K562 (cell line): ENCODE data around the gene LTBR. TPM values are rescaled to one million over a fixed set of nuclear protein-coding genes. Genes with fewer than 3 reads are reported as not detected.

Experiments used
- ATAC-seq: fragments of 200-7000 bp; cut with Tn5 transposase; 3 replicates; pipeline ENCODE4 v1.9.1; 2020; ENCODE audit warnings: moderate library complexity
- BruUV-seq: library from RNA; stranded (reverse); fragments of 400-500 nt; replicated peaks from 2 replicates; lab custom pipeline; 2021; lab: Mats Ljungman, UMichigan
- CTCF ChIA-PET: fragments of 300-600 bp; formaldehyde crosslinking; extraction: SDS; loops from one replicate; lab custom pipeline; 2021; ENCODE audit warnings: low intra/inter-chr PET ratio; lab: Yijun Ruan, JAX
- POLR2A ChIA-PET: fragments of 300-600, 350-650 bp; sonication (Branson Sonifier 250); formaldehyde crosslinking; extraction: SDS; loops from one replicate; lab custom pipeline; 2021; ENCODE audit warnings: antibody characterized with exemption, inconsistent platforms; lab: Yijun Ruan, JAX
- DNase-seq, 4 experiments: peaks; one replicate each; pipeline versions ENCODE4 v3.0.0 to v3.0.0-alpha.2; 2011 to 2018; ENCODE audit warnings: low spot score in 3 of 4, mixed read lengths in 3 of 4; ENCODE audit errors: extremely low read depth in 1 of 4
- FAIRE-seq: peaks from 2 replicates; lab custom pipeline; 2011; peaks lifted over from hg19 to GRCh38; lab: Jason Lieb, UNC
- H2AFZ ChIP-seq: 2 replicates; pipeline ENCODE4 v1.6.0; 2011; ENCODE audit warnings: low read depth, low read length, control low read depth, inconsistent platforms
- H3K27ac ChIP-seq: fragments of 200-600 bp; 3 replicates; pipeline ENCODE4 v1.8.0; 2011; ENCODE audit warnings: low read depth, mild to moderate bottlenecking, control low read depth, inconsistent platforms, low read length, moderate library complexity, mixed read lengths; ENCODE audit errors: extremely low read depth
- H3K27me3 ChIP-seq, 2 experiments: fragments of 300-600 bp in 1 of 2; 2 replicates in 1 of 2; 3 replicates in 1 of 2; pipeline versions ENCODE4 v1.6.0 to v1.8.0; 2011; ENCODE audit warnings: inconsistent platforms in 2 of 2, low read length in 2 of 2, mild to moderate bottlenecking in 1 of 2, mixed read lengths in 1 of 2, moderate library complexity in 1 of 2; ENCODE audit not compliant: control insufficient read depth in 2 of 2, insufficient read depth in 2 of 2
- H3K36me3 ChIP-seq: fragments of 300-600 bp; 3 replicates; pipeline ENCODE4 v1.8.0; 2011; ENCODE audit warnings: mild to moderate bottlenecking, low read length, inconsistent platforms; ENCODE audit not compliant: control insufficient read depth, insufficient read depth
- H3K4me1 ChIP-seq, 2 experiments: fragments of 200-600 bp in 1 of 2; replicated peaks in 1 of 2; 2 replicates in 1 of 2; 3 replicates in 1 of 2; pipeline versions ENCODE4 v1.5.1 to v1.8.0; 2011; ENCODE audit warnings: inconsistent platforms in 2 of 2, low read length in 2 of 2, mild to moderate bottlenecking in 1 of 2, mixed read lengths in 1 of 2, moderate library complexity in 1 of 2; ENCODE audit not compliant: control insufficient read depth in 2 of 2, insufficient read depth in 2 of 2
- H3K4me2 ChIP-seq: 2 replicates; pipeline ENCODE4 v1.6.1; 2011; ENCODE audit warnings: low read length, control low read depth, inconsistent platforms, mixed read lengths; ENCODE audit not compliant: insufficient read depth
- H3K4me3 ChIP-seq: fragments of 200-600 bp; sonication (generic), shearing (Covaris generic); 2 replicates; pipeline ENCODE4 v1.5.1; 2016; ENCODE audit warnings: control low read depth, inconsistent platforms
- H3K79me2 ChIP-seq: fragments of 200-600 bp; 3 replicates; pipeline ENCODE4 v1.8.0; 2011; ENCODE audit warnings: low read length, inconsistent platforms; ENCODE audit not compliant: control insufficient read depth, insufficient read depth
- H3K9ac ChIP-seq, 2 experiments: 2 replicates each; pipeline versions ENCODE4 v1.6.0 to v1.6.1; 2011; ENCODE audit warnings: low read depth in 2 of 2, low read length in 2 of 2, control low read depth in 1 of 2, inconsistent platforms in 1 of 2, mild to moderate bottlenecking in 1 of 2, mixed read lengths in 1 of 2; ENCODE audit not compliant: insufficient read depth in 1 of 2
- H3K9me1 ChIP-seq: one replicate; pipeline ENCODE4 v1.6.0; 2011; ENCODE audit warnings: inconsistent platforms, mild to moderate bottlenecking, low read length, moderate library complexity; ENCODE audit not compliant: control insufficient read depth, insufficient read depth
- H3K9me3 ChIP-seq: replicated peaks from 2 replicates; pipeline ENCODE4 v1.5.1; 2011; ENCODE audit warnings: low read depth, low read length, inconsistent platforms; ENCODE audit not compliant: control insufficient read depth, insufficient read depth
- H4K20me1 ChIP-seq: replicated peaks from 2 replicates; pipeline ENCODE4 v1.6.1; 2011; ENCODE audit warnings: low read length, inconsistent platforms, mixed read lengths; ENCODE audit not compliant: control insufficient read depth, insufficient read depth
- CBFB ChIP-seq: sonication (generic); formaldehyde crosslinking; IDR thresholded peaks from 2 replicates; pipeline ENCODE4 v1.4.0; 2020; ENCODE audit warnings: mild to moderate bottlenecking, missing genetic modification reagents
- CCAR2 ChIP-seq: fragments of 200-400 bp; formaldehyde crosslinking; IDR thresholded peaks from 2 replicates; pipeline ENCODE4 v1.6.1; 2017; ENCODE audit warnings: mild to moderate bottlenecking, low read depth, low read length
- DACH1 ChIP-seq: fragments of 450-650 bp; IDR thresholded peaks from 2 replicates; pipeline ENCODE4 v1.6.1; 2018; ENCODE audit not compliant: partially characterized antibody
- GABPB1 ChIP-seq: sonication (generic); formaldehyde crosslinking; IDR thresholded peaks from 2 replicates; pipeline ENCODE4 v1.8.0; 2022; ENCODE audit warnings: mild to moderate bottlenecking, missing genetic modification reagents
- HMG20A ChIP-seq: fragments of 450-650 bp; formaldehyde crosslinking; conservative IDR thresholded peaks from 2 replicates; pipeline ENCODE4 v1.4.0; 2020; ENCODE audit warnings: mild to moderate bottlenecking, mixed read lengths
- KAT7 ChIP-seq: sonication (generic); formaldehyde crosslinking; IDR thresholded peaks from 2 replicates; pipeline ENCODE4 v1.8.0; 2022; ENCODE audit warnings: missing genetic modification reagents, mild to moderate bottlenecking, borderline replicate concordance
- KLF13 ChIP-seq: fragments of 450-650 bp; IDR thresholded peaks from 2 replicates; pipeline ENCODE4 v1.6.1; 2016; ENCODE audit warnings: missing genetic modification characterization, low read depth, mild to moderate bottlenecking, missing compliant biosample characterization, moderate library complexity, borderline replicate concordance
- NR2C1 ChIP-seq, 2 experiments: fragments of 450-650 bp; IDR thresholded peaks; 2 replicates each; pipeline ENCODE4 v1.6.1; 2017; ENCODE audit warnings: mild to moderate bottlenecking in 2 of 2, antibody characterized with exemption in 1 of 2, inconsistent platforms in 1 of 2, missing compliant biosample characterization in 1 of 2, missing genetic modification characterization in 1 of 2
- PHF21A ChIP-seq: fragments of 450-650 bp; IDR thresholded peaks from 2 replicates; pipeline ENCODE4 v1.6.1; 2017; ENCODE audit warnings: low read depth, borderline replicate concordance
- RBM25 ChIP-seq: fragments of 200-400 bp; formaldehyde crosslinking; IDR thresholded peaks from 2 replicates; pipeline ENCODE4 v1.6.1; 2018; ENCODE audit warnings: low read length, low read depth, moderate library complexity; ENCODE audit not compliant: severe bottlenecking
- ZNF175 ChIP-seq: fragments of 200-800 bp; sonication (Bioruptor generic); IDR thresholded peaks from 2 replicates; pipeline ENCODE4 v1.6.1; 2016; ENCODE audit warnings: low read depth, mild to moderate bottlenecking, missing genetic modification characterization, missing compliant biosample characterization
- ZSCAN32 ChIP-seq: fragments of 450-650 bp; formaldehyde crosslinking; IDR thresholded peaks from 2 replicates; pipeline ENCODE4 v1.4.0; 2020; ENCODE audit warnings: mild to moderate bottlenecking, moderate library complexity
- WGBS: fragments of 100-300 bp; shearing (Covaris generic); methylation state at CpG from one replicate; pipeline ENCODE4 v1.1.6; 2016; ENCODE audit warnings: low coverage, mixed read lengths; ENCODE audit not compliant: insufficient coverage; ENCODE audit errors: missing lambda C conversion rate; 5-methylcytosine and 5-hydroxymethylcytosine counted together
- in situ Hi-C: fragments of 300-500 bp; cut with MboI; formaldehyde crosslinking; loops from 4 replicates; pipeline ENCODE4 v1.15.0; 2018; ENCODE audit warnings: inconsistent platforms, mixed read lengths
- intact Hi-C: fragments of 100-400 bp; cut with micrococcal nuclease; formaldehyde crosslinking; loops from 2 replicates; pipeline ENCODE4 v1.14.2; 2022
- polyA plus RNA-seq, 8 experiments: library from polyadenylated mRNA; depleted of rRNA in 4 of 8; stranded (reverse) in 5 of 8; unstranded in 3 of 8; fragments of >200 nt; fragmentation: Nextera tagmentation in 2 of 8; fragmentation: Illumina TruSeq in 1 of 8; extraction: Ambion mirVana in 2 of 8; extraction: Trizol in 1 of 8; gene quantifications; 2 replicates each; pipeline versions ENCODE4 v1.2.1 to v1.2.3, GENCODE V29; 2011 to 2014; ENCODE audit warnings: inconsistent platforms in 1 of 8, missing spikeins in 1 of 8
- total RNA-seq, 7 experiments: library from RNA; depleted of rRNA in 6 of 7; stranded (reverse); fragments of >200 nt in 6 of 7; fragmentation: Illumina TruSeq in 2 of 7; extraction: Trizol in 2 of 7; gene quantifications; 2 replicates each; pipeline versions ENCODE4 v1.2.1 to v1.2.3, GENCODE V29; 2011 to 2021; ENCODE audit warnings: low replicate concordance in 1 of 7
- TF ChIP-seq, protein P1 (sequence below): fragments of 250-450 bp; sonication (Bioruptor Pico); IDR thresholded peaks from 2 replicates; pipeline ENCODE4 v1.8.0; 2021; ENCODE audit warnings: moderate library complexity, mild to moderate bottlenecking, inconsistent platforms
- TF ChIP-seq, protein P2 (sequence below), 2 experiments: fragments of 250-450 bp in 1 of 2; fragments of 450-650 bp in 1 of 2; sonication (Bioruptor Pico) in 1 of 2; IDR thresholded peaks; 2 replicates each; pipeline versions ENCODE4 v1.6.1 to v1.8.0; 2016 to 2021; ENCODE audit warnings: mild to moderate bottlenecking in 2 of 2, moderate library complexity in 2 of 2, missing compliant biosample characterization in 1 of 2, missing genetic modification characterization in 1 of 2

LTBR gene
- total and polyA plus RNA-seq, 9 of the 15 experiments (the other 6 are each of a cell fraction or from before 2014, with no cell fraction given), result 0.96 to 69.0 (median 35.3) TPM

DNA sequence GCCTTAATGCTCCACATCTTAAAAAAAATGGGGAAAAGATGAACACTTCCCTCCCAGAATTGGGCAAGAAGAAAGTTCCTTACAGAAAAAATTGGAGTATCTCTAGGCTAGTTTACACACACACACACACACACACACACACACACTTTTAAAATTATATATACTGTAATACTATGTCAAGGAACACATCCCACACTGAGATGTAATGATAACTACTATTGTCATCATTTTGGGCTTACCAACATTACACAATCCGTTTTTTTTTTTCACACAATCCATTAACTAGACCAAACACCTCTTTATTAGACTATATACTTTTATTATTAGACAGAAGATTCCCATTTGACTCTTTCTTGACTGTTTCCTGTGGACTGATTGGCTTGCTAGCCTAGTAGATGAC lies 2.5 kb downstream of the LTBR start:
- Histone ChIP-seq H3K4me3 (no peak overlapping the region), H4K20me1 (no peaks in the 10 kb centered on the region), H3K36me3 (peaks cover 63% of the 10 kb centered on the region), H3K79me2 (peaks cover 29% of the 10 kb centered on the region), H3K4me1 (peaks cover 10 to 49% of the 10 kb centered on the region in 2 experiments; a peak in 4 of 5 replicates), H3K9me1 (no peaks in the 10 kb centered on the region), H3K4me2 (no peak overlapping the region), H3K27ac (no peak overlapping the region), H3K9ac (no peak overlapping the region), H3K27me3 (no peaks in the 10 kb centered on the region), H3K9me3 (no peaks in the 10 kb centered on the region), H2AFZ (no peak overlapping the region)
- no peak for TF ChIP-seq CCAR2
- BruUV-seq, result no TSS peak
- intact Hi-C loops (no loop called here), in situ Hi-C loops (no loop called here)
- DNase-seq (no peak), ATAC-seq (no peak), FAIRE-seq (no peak)
- CTCF ChIA-PET, result no interaction called here
- POLR2A ChIA-PET, result no interaction called here
- 9% methylated on average over 1 of the region's 1 CpG for WGBS

DNA sequence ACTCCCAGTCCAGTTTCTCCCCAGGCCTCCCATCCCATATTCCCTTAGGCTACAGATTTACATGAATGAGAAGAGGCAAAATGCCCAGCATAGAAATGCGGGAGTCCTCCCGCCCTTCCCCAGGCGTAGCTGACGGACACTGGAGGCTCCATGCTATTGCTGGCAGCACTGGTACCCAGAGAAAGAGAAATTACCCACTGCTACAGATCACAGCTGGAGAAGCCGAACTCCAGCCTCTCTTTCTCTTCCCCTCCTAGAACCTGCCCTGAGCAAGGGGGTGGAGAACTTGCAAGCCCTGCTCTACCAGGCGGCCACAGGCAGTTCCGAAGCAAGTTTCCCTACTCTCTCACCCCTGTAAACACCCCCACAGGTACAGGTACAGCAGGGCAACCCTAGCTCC lies 3.6 kb downstream of the LTBR start:
- Histone ChIP-seq H3K4me1 (peaks cover 16 to 52% of the 10 kb centered on the region in 2 experiments; a peak in 4 of 5 replicates), H4K20me1 (no peaks in the 10 kb centered on the region; the same call in 1 of the 2 replicates), H3K9me1 (no peaks in the 10 kb centered on the region), H3K9me3 (no peaks in the 10 kb centered on the region), H3K27ac (no peak overlapping the region), H3K79me2 (peaks cover 29% of the 10 kb centered on the region), H3K27me3 (no peaks in the 10 kb centered on the region), H3K4me2 (no peak overlapping the region), H3K36me3 (peaks cover 68% of the 10 kb centered on the region), H2AFZ (no peak overlapping the region), H3K9ac (peak overlapping the region in 1 of 2 experiments; percentile 48; a peak in 1 of 4 replicates), H3K4me3 (no peak overlapping the region)
- POLR2A ChIA-PET, result interaction anchor here (0.6 kb wide), 1 partner anchor 12 kb away, joined by 3 read pairs; the partner anchor contains the start of gene SCNN1A
- FAIRE-seq (no peak), DNase-seq (no peak), ATAC-seq (no peak)
- BruUV-seq, result no TSS peak
- 98% methylated on average over 6 of the region's 7 CpGs for WGBS
- intact Hi-C loops (no loop called here), in situ Hi-C loops (no loop called here)
- CTCF ChIA-PET, result no interaction called here
- TF ChIP-seq KLF13 (tag) (no peak), DACH1 (no peak), KAT7 (CRISPR knock-in tag) (no peak), CBFB (no peak), HMG20A (CRISPR knock-in tag) (no peak), GABPB1 (CRISPR knock-in tag) (no peak), RBM25 (no peak), ZNF175 (CRISPR knock-in tag) (no peak), PHF21A (no peak), NR2C1 (IDR thresholded peaks at IDR 0.05) (no peak), NR2C1 (tag; IDR thresholded peaks at IDR 0.05) (no peak), ZSCAN32 (CRISPR knock-in tag) (no peak)
- TF ChIP-seq, protein P1, sequence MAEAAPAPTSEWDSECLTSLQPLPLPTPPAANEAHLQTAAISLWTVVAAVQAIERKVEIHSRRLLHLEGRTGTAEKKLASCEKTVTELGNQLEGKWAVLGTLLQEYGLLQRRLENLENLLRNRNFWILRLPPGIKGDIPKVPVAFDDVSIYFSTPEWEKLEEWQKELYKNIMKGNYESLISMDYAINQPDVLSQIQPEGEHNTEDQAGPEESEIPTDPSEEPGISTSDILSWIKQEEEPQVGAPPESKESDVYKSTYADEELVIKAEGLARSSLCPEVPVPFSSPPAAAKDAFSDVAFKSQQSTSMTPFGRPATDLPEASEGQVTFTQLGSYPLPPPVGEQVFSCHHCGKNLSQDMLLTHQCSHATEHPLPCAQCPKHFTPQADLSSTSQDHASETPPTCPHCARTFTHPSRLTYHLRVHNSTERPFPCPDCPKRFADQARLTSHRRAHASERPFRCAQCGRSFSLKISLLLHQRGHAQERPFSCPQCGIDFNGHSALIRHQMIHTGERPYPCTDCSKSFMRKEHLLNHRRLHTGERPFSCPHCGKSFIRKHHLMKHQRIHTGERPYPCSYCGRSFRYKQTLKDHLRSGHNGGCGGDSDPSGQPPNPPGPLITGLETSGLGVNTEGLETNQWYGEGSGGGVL (CRISPR knock-in tag), result no peak
- TF ChIP-seq, protein P2, sequence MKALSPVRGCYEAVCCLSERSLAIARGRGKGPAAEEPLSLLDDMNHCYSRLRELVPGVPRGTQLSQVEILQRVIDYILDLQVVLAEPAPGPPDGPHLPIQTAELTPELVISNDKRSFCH (CRISPR knock-in tag; IDR thresholded peaks at IDR 0.05), result no peak
- TF ChIP-seq, protein P2 (tag; IDR thresholded peaks at IDR 0.05), result no peak
